ENCODE measurements around the gene ARL6IP4. TPM values are rescaled to one million over a fixed set of nuclear protein-coding genes. Genes with fewer than 3 reads are reported as not detected.

Gene ARL6IP4
- total RNA-seq, 1 experiment from 2014 or later: 486 TPM

DNA sequence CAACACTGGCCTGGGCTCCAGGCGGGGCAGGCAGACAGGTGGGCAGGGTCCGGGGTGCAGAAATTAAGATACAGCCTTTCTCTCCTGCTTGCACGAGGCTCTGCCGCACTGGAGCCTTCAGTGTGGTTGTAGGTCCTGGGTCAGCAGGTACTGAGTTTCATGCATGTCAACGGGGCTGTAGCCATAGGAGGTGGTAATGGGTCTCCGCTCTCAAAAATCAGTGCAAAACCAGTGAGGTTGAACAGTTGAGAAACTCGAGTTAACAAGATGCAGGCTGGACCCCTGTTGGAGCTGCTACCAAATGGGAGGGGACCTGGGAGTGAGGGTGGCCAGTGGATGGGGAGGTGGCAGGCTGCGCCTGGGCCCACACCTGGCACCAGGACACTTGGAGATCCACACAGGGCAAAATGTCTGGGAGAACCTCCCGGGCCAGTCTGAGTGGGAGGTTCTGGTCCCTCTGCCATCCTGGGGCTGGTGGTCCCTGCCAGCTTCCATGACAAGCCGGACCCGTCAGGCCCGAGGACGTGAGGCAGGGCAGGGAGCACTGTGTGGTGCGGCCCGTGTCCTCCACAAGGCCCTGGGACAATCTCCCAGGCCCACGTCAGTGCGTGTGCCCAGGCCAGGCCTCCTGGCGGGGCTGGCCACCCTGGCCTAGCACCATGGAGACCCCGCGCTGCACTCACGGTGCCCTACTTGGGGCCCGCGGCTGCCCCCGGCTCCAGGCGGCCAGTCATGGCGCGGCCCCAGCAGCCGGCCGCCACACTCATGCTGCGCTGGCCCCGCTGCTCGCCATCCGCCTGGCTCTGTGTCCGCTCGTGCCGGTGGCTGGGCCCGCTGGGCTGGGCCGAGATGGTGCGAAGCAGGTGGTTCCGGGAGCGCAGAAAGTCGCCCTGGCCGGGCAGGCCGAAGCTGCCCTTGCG is 5.1 kb downstream of the ARL6IP4 start:
- in situ Hi-C loops (cut with HindIII; ENCODE audit: low pct_unique_long_range_greater_than_20kb, low sequenced_read_pairs): no loop called here
- no peak for DNase-seq (ENCODE audit: low read depth)

DNA sequence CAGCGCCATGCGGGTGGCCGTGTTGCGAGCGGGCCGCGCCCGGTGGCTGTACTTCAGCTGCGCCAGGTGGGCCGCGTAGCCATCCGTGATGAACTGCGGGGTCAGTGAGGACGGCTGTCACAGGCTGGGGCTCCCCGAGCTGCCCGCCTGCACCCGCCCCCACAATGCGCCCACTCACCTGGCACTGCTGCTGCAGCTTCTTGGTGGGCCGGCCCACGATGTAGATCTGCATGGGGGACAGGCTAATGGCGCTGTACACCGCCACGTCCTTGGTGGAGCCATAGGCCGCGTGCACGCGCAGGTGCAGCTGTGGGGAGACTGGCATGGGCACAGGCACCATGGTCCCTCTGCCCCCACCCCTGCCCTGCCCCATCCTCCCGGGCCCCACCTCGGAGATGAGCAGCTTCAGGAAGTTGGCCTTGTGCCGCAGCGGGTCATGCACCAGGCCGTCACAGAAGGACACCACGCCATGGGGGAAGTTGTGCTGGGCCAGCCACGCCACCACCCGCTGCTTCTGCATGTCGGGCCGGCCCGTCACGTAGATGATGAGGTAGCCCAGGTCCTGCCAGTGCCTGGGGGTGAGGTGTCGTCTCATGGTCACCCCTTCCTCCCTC is 5.9 kb downstream of the ARL6IP4 start:
- in situ Hi-C loops (cut with HindIII; ENCODE audit: low pct_unique_long_range_greater_than_20kb, low sequenced_read_pairs): no loop called here
- no peak for DNase-seq (ENCODE audit: low read depth)

DNA sequence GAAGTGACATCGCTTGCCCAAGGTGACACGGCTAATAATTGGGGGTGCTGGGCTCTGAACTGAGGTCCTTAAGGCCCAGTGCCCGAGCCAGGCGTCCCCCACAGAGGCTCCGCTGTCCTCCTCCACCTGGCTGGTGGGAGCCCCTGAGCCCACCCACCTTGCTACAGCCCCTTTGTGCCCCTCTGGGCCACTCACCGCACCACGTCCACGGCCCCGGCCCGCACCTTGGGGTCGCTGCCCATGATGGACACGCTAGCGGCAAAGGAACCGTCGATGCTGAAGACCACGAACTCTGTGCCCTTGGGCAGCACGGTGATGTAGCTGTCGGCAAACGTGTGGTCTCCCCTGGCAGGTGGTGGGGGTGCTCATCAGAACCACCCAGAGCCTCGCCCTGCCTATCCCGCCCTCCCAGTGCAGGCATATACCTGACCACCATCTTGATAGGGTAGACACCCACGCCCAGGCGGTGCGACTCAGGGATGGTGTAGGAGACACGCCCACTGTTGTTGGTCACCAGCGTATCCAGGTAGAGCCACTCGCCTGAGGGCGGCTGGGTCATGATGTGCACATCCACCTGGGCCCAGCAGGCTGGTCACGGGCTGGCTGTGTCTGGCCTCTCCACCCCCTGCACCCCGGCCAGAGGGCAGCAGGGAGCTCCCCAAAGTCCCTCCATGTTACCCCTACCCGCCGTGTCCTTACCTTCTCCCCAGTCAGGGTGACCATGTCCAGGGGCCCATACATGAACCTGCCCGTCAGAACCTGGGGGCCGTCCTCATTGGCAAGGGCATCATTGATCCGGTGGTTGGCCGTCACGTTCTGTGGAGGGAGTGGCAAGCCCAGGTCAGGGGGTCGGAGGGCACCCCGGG is 6.8 kb downstream of the ARL6IP4 start:
- in situ Hi-C loops (cut with HindIII; ENCODE audit: low pct_unique_long_range_greater_than_20kb, low sequenced_read_pairs): no loop called here

DNA sequence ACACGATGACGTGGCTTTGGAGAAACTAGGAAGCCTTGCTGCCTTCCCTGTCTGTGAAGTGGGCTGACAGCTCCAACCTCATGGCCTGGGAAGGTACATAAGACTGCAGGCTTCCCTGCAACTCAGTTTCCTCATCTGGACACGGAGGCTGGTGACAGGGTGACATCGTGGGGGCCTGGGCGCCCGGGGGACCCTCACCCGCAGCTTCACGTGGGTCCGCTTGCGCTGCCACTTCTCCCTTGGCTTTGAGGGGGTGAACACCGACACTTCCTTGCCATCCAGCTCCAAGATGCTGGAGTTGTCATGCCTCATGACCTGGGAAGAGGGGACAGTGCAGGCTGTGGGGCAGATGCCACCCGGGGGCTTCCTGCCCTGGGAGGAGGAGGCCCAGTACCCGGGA is 7.6 kb downstream of the ARL6IP4 start:
- in situ Hi-C loops (cut with HindIII; ENCODE audit: low pct_unique_long_range_greater_than_20kb, low sequenced_read_pairs): no loop called here
- DNase-seq (ENCODE audit: low read depth): no peak

More for the DNA sequence above, 6.8 kb downstream of the ARL6IP4 start:
- DNase-seq (ENCODE audit: low read depth): no peak

DNA sequence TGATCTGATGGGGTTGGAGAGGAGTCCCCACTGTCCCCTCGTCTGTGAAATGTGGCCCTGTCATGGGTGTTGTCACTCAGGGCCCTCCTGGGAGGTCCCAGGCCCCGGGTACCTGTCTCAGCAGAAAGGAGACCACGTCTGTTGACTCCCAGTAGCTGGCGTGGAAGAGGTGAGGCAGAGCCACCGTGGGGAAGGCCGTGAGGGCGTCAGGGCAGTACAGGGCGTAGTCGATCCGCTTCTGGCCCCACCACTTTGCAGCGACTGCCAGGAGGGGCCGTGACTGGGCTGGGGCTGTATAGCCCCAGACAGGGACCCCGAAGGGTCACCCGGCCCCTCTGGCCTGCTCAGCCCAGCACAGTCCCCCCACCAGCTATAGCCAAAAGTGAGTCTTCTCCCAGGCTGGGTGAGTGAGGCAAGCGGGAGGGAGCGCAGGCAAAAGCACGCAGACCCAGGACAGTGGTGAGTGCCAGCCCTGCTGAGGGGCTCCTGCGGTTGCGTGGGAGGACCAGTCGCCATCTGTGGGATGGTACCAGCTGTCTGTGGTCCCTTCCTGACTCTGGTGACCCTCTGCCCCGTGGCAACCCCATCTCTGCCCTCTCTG is 8.2 kb downstream of the ARL6IP4 start:
- DNase-seq (ENCODE audit: low read depth): no peak
- in situ Hi-C loops (cut with HindIII; ENCODE audit: low pct_unique_long_range_greater_than_20kb, low sequenced_read_pairs): no loop called here

DNA sequence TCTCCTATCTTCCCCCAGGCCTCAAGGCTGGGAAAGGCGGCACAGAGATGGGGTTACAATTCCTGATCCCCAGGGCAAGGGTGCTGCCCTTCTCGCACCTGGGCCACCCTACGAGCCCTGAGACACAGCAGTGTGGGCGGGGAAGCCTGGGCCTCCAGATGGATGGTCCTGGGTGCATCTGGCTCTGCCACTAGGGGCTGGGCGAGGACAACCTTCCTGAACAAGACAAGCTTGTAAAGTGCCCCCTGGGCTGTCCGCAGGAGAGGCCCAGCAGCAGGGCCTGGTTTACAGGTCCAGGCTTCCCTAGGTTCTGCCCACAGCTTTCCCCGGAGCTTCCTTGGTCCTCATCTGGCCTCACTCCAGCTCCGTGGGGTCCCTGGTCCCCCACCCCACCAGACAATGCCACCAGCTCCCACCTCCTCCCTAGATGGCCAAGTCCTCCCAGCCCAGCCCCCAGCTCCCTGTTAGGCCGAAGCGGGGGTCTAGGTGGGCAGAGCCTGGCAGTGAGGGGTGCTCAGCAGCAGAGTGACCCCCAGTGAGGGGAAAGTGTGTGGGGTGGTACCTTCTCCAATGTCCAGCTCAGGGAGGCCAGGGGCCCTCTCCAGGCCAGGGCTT is 8.9 kb downstream of the ARL6IP4 start:
- in situ Hi-C loops (cut with HindIII; ENCODE audit: low pct_unique_long_range_greater_than_20kb, low sequenced_read_pairs): no loop called here
- DNase-seq (ENCODE audit: low read depth): no peak

DNA sequence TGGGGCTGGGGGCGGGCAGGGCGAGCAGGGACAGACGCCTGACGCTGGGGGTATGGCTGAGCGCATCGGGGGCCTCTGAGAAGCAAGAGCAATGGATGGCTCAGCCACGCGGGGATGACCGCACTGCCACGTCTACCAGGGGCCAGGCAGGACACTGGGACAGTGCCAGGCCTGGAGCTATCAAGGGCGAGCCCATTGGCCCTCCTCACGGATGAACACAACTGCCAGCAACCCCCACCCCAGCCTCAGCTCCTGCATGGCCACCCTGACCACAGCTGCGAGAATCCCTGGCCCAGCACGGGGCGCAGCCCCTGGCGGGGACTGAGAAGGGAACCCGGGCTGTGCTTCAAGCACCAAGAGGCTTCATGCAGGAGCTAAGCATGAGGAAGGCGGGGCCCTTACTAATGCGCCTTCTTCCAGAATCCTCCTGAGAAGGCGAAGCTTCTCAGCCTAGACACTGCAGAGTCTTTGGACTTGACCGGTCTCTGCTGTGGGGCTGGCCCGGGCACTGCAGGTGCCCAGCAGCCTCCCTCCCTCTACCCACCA is 9.5 kb downstream of the ARL6IP4 start:
- no peak for DNase-seq (ENCODE audit: low read depth)
- in situ Hi-C loops (cut with HindIII; ENCODE audit: low pct_unique_long_range_greater_than_20kb, low sequenced_read_pairs): no loop called here

DNA sequence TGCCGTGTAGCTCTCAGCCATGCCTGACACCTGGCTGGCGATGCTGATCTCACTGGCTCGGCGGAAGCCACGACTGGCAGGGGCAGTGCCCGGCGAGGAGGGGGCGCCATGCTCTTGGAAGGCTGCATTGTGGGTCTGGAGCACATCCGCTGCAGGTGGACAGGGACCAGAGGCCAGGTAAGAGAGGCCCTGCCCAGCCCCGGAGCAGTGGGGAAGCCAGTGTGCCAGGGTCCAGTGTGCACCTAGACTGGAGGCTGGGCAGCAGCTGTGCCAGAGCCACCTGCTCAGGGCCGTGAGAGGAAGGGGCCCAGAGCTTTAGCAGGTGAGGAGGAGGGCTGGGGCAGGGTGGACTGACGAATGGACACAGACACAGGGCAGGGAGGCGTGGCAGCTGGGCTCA is 10.1 kb downstream of the ARL6IP4 start:
- no peak for DNase-seq (ENCODE audit: low read depth)
- in situ Hi-C loops (cut with HindIII; ENCODE audit: low pct_unique_long_range_greater_than_20kb, low sequenced_read_pairs): no loop called here

DNA sequence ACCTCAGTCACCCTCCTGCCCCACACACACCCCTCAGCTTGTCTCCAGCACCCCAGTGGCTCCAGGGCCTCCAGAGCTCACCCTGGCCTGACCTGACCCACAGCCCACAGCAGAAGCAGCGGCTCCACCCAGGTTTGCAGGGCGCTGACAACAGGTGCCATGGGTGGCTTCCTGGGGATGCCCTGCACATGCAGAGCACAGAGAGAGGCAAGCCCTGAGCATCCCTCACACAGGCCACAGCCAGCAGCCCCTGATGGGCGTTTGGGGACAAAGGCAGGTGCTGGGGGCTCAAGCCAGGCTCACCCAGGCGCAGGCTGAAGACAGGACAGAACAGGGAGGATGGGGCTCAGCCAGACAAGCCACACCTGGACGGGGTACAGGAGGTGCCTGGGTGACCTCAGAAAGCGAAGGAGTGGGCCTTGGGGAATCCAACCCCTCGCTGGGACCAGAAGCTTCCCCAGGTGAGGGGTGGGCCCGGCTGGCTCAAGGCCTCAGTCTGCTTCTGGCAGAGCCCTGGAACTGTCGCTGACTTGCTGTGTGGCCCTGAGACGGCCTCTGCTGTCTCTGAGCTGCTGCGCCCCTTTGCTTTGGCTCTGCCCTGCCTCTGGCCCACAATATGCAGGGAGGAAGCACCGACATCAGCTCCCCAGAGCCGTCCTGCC is 10.6 kb downstream of the ARL6IP4 start:
- in situ Hi-C loops (cut with HindIII; ENCODE audit: low pct_unique_long_range_greater_than_20kb, low sequenced_read_pairs): no loop called here
- no peak for DNase-seq (ENCODE audit: low read depth)

DNA sequence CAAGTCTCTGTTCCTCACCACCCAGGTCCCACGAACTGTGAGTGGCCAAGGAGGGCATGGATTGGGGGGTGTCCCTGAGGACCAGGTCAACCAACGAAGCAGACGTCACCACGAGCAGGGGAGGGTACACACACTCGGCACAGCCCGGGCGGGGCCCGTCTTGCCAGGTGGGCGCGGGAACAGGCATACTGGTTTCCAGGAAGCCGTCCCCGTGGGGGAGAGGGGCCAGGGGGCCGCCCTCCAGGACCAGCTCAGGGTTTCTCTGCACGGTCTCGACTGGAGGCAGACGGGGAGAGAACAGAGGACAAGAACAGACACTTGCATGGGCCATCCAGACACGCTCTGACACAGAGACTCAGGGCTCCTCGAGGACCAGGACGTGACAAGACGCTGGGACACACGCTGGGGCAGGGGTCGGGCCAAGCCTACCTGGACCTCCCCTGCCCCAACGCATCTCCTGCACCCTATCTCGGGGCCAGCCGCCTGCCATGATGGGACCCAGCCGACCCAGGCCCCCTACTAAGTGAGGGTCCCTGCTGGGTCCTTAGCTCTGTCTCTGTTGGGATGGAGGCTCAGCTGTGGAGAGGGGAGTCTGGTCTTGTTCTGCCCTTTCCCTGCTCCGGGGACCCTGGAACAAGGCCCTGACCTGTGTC is 11.3 kb downstream of the ARL6IP4 start:
- in situ Hi-C loops (cut with HindIII; ENCODE audit: low pct_unique_long_range_greater_than_20kb, low sequenced_read_pairs): no loop called here

DNA sequence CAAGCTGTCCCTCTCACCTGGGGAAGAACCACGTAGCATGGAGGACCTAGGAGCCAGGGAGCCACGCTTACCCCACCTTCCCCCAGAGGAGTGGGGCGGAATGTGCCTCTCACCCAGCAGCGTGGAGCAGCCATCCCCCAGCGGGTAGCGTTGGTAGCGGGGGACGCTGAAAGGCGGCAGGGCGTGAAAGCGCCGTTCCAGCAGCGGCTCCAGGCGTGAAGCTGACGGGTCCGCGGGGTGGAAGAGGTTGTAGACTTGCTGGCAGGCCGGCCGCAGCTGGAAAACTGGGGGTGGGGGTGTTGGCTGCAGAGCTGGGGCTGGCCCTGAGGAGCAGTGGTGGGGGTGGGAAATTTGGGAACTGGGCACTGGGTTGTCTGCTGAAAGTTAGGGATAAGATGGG is 11.9 kb downstream of the ARL6IP4 start:
- no peak for DNase-seq (ENCODE audit: low read depth)
- in situ Hi-C loops (cut with HindIII; ENCODE audit: low pct_unique_long_range_greater_than_20kb, low sequenced_read_pairs): no loop called here

More for the DNA sequence above, 11.3 kb downstream of the ARL6IP4 start:
- DNase-seq (ENCODE audit: low read depth): no peak

DNA sequence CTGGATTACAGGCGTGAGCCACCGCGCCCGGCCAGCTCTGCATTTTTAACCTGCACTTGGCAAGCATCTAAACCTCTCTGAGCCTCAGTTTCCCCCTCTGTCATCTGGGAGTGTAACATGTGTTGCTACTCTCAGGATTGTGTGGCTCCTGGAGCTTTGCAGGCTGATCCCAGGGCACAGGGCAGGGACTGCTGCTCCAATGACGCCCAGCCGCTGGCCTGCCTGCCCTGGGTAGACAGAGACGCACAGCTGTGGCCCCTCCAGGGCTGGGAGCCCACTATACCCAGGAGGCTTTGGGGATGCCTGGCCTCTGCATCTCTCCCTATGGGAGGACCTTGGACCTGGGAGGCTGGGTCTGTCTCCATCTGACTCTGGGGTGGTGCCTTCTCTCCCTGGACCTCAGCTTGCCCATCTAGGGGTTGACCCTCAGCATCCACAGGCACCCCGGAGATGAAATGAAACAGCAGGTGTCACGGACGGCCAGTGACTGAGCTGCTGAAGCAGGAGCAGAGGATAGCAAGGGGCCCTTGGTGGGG is 13.7 kb downstream of the ARL6IP4 start:
- DNase-seq (ENCODE audit: low read depth): no peak
- in situ Hi-C loops (cut with HindIII; ENCODE audit: low pct_unique_long_range_greater_than_20kb, low sequenced_read_pairs): no loop called here

DNA sequence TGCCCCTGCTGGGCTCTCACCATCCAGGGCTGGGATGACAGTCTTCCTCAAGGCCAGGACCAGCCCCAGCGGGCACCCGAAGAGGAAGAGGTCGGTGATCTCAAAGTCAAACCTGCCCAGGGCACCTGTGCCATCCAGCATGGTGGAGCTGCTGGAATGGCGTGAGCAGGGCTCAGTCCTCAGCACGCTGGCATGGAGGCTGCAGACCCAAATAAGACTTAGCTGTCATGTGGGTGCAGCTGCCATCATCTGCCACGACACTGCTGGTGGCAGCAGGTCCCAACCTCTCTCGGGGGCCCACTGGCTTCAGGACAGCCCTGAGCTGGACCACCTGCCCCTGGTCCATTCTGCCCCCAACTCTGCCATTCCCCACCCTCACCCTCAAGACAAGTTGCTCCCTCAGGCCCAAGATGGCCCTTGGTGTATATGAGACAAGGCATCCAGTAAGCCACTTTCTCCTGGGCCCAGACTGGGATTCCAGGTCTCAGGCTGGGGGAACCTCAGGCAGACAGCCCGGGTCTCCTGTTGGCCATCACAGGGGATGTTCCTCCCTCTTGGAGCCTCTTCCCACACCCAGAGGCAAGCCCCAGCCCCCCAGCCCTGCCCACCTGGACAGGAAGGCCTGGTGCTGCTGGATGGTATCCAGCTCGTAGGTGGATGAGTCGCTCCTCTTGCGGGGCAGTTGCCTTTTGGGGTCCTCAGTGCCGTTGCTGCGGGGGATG is 14.5 kb downstream of the ARL6IP4 start:
- DNase-seq (ENCODE audit: low read depth): no peak
- in situ Hi-C loops (cut with HindIII; ENCODE audit: low pct_unique_long_range_greater_than_20kb, low sequenced_read_pairs): no loop called here

DNA sequence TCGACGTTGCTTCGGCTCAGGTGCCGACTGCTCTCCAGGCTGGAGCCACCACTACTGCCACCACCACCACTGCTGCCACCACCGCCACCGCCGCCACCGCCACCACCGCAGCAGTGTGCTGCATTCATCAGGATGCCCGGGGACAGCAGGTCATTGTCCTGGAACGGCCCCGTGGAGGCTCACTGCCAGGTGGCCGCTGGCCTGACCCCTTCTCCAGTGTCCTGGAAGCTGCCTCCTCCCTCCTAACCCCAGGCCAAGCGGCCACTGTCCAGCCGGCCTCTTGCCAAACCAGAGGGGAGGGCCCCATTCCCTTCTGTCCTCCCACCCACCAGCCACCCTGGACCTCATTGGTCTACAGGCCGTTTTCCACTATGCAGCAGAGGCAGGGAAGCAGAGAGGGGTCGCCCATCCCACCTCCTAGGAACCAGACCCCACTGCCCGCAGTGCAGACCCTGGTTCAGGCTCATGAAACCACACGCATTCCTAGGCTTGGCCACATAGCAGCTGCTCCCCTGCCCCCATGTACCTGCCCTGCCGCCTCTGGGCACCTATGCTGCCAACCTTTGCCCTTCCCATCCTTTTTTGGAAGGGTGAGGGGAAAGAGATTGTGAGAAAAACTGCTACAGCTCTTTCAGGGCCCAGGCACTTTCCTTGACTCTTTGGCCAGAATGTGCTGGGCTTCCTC is 15.2 kb downstream of the ARL6IP4 start:
- in situ Hi-C loops (cut with HindIII; ENCODE audit: low pct_unique_long_range_greater_than_20kb, low sequenced_read_pairs): no loop called here
- no peak for DNase-seq (ENCODE audit: low read depth)

DNA sequence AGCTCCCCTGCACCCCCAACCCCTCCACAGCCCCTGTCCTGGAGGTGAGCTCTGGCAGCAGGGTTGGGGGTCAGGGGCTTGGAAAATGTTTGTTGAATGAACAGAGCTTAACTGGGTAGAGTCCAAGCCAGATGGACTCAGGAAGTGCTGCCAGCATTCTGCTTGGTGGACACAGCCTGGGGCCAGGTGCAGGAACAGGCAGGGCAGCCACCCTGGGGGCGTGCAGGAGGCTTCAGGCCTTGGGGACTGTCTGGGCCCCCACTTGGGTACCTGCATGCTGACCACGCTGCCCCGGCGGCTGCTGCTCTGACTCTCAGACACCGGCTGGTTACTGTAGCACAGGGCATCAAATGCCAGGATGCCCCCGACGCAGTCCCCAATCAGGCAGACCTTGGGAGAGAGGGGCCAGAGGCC is 15.7 kb downstream of the ARL6IP4 start:
- in situ Hi-C loops (cut with HindIII; ENCODE audit: low pct_unique_long_range_greater_than_20kb, low sequenced_read_pairs): no loop called here
- DNase-seq (ENCODE audit: low read depth): no peak

All from Caki2 (cell line).